SU-DHL-6 (cell line): ENCODE measurements around the gene DIAPH1.

Experiments
- H2AFZ ChIP-seq: fragments of 200-600 bp; sonication (generic); 2 replicates; pipeline ENCODE4 v1.6.1; 2014; ENCODE audit warnings: low read depth, mild to moderate bottlenecking, moderate library complexity, mixed read lengths, antibody characterized with exemption, low read length; ENCODE audit not compliant: severe bottlenecking
- H3F3A ChIP-seq: fragments of 200-600 bp; shearing (Covaris generic); 2 replicates; pipeline ENCODE4 v1.6.0; 2016; ENCODE audit warnings: antibody characterized with exemption, mild to moderate bottlenecking; ENCODE audit not compliant: insufficient read depth
- H3K27ac ChIP-seq: fragments of 200-600 bp; sonication (generic); 2 replicates; pipeline ENCODE4 v1.5.1; 2016; ENCODE audit warnings: low read depth, mild to moderate bottlenecking, low read length, moderate library complexity, mixed read lengths
- H3K27me3 ChIP-seq: fragments of 200-600 bp; sonication (generic), shearing (Covaris generic); 2 replicates; pipeline ENCODE4 v1.6.0; 2014; ENCODE audit warnings: mild to moderate bottlenecking, low read length
- H3K36me3 ChIP-seq: fragments of 200-600 bp; sonication (generic); 2 replicates; pipeline ENCODE4 v1.6.1; 2014; ENCODE audit warnings: mild to moderate bottlenecking, low read length, mixed read lengths
- H3K4me2 ChIP-seq: fragments of 300-600, 200-600 bp; shearing (Covaris generic), sonication (generic); 2 replicates; pipeline ENCODE4 v1.6.0; 2014; ENCODE audit warnings: low read length, low read depth, mild to moderate bottlenecking; ENCODE audit not compliant: poor library complexity, severe bottlenecking
- H3K4me3 ChIP-seq: fragments of 200-600 bp; sonication (generic); 2 replicates; pipeline ENCODE4 v1.5.1; 2014; ENCODE audit warnings: antibody characterized with exemption, low read length, mild to moderate bottlenecking, mixed read lengths; ENCODE audit not compliant: insufficient read depth, poor library complexity, severe bottlenecking
- H3K79me2 ChIP-seq: fragments of 200-600 bp; sonication (generic); 2 replicates; pipeline ENCODE4 v1.6.1; 2014; ENCODE audit warnings: mild to moderate bottlenecking, low read length, moderate library complexity; ENCODE audit not compliant: insufficient read depth
- H3K9ac ChIP-seq: fragments of 200-600 bp; sonication (generic); 2 replicates; pipeline ENCODE4 v1.7.0; 2014; ENCODE audit warnings: mild to moderate bottlenecking, low read length
- H3K9me2 ChIP-seq: fragments of 200-600 bp; sonication (generic); replicated peaks from 2 replicates; pipeline ENCODE4 v1.6.1; 2014; ENCODE audit warnings: low read length; ENCODE audit not compliant: insufficient read depth
- H3K9me3 ChIP-seq: fragments of 200-600 bp; sonication (generic); 2 replicates; pipeline ENCODE4 v1.6.1; 2014; ENCODE audit warnings: low read length, mixed read lengths; ENCODE audit not compliant: insufficient read depth
- H4K20me1 ChIP-seq: fragments of 200-600 bp; sonication (generic); 2 replicates; pipeline ENCODE4 v1.6.1; 2014; ENCODE audit warnings: low read depth, mild to moderate bottlenecking, antibody characterized with exemption, low read length, moderate library complexity, mixed read lengths
- CTCF ChIP-seq: fragments of 200-600 bp; sonication (generic); IDR thresholded peaks from one replicate; pipeline ENCODE4 v1.5.1; 2017; ENCODE audit warnings: antibody characterized with exemption, mild to moderate bottlenecking, low read length, moderate library complexity; ENCODE audit not compliant: insufficient read depth, poor library complexity, severe bottlenecking
- EZH2phosphoT487 ChIP-seq: fragments of 200-600 bp; sonication (generic), shearing (Covaris generic); conservative IDR thresholded peaks from 2 replicates; pipeline ENCODE4 v1.6.1; 2018; ENCODE audit warnings: mild to moderate bottlenecking, antibody characterized with exemption, low read length, moderate library complexity, mixed read lengths

Gene DIAPH1

GRCh38 chr5:141565826-141566570 lies 52.8 kb downstream of the DIAPH1 start:
- H4K20me1 ChIP-seq: no peaks in the 10 kb centered on the region
- no peak overlapping the region for H2AFZ ChIP-seq
- no peaks in the 10 kb centered on the region for H3K9me2 ChIP-seq
- no peak overlapping the region for H3K27ac ChIP-seq
- H3K27me3 ChIP-seq: no peaks in the 10 kb centered on the region
- peaks cover 38% of the 10 kb centered on the region for H3F3A ChIP-seq
- H3K36me3 ChIP-seq: peaks cover 23% of the 10 kb centered on the region; the same call in 1 of the 2 replicates
- no peak for TF ChIP-seq CTCF
- no peak for TF ChIP-seq EZH2phosphoT487
- H3K4me3 ChIP-seq: no peak overlapping the region
- H3K4me2 ChIP-seq: no peak overlapping the region
- H3K9me3 ChIP-seq: no peaks in the 10 kb centered on the region
- no peaks in the 10 kb centered on the region for H3K79me2 ChIP-seq
- no peak overlapping the region for H3K9ac ChIP-seq

GRCh38 chr5:141564216-141564692 lies 54.5 kb downstream of the DIAPH1 start:
- H3K4me3 ChIP-seq: no peak overlapping the region
- H3K36me3 ChIP-seq: peaks cover 17% of the 10 kb centered on the region; the same call in 1 of the 2 replicates
- peak; percentile 92 for TF ChIP-seq CTCF
- TF ChIP-seq EZH2phosphoT487: no peak
- H3F3A ChIP-seq: peaks cover 36% of the 10 kb centered on the region
- no peaks in the 10 kb centered on the region for H3K79me2 ChIP-seq
- no peaks in the 10 kb centered on the region for H3K9me3 ChIP-seq
- H3K27ac ChIP-seq: peak overlapping the region; percentile 48; the same call in 1 of the 2 replicates
- H4K20me1 ChIP-seq: no peaks in the 10 kb centered on the region
- H3K27me3 ChIP-seq: no peaks in the 10 kb centered on the region
- H3K4me2 ChIP-seq: peak overlapping the region; percentile 22
- H2AFZ ChIP-seq: no peak overlapping the region
- H3K9me2 ChIP-seq: no peaks in the 10 kb centered on the region
- H3K9ac ChIP-seq: peak overlapping the region; percentile 26; the same call in 1 of the 2 replicates

- Histone ChIP-seq H3K9ac (no peak overlapping the region), H3K27ac (no peak overlapping the region), H2AFZ (no peak overlapping the region), H3K79me2 (no peaks in the 10 kb centered on the region), H3K4me2 (no peak overlapping the region), H3K9me3 (no peaks in the 10 kb centered on the region), H3F3A (peaks cover 22% of the 10 kb centered on the region), H3K4me3 (no peak overlapping the region), H3K36me3 (peaks cover 8% of the 10 kb centered on the region; the same call in 1 of the 2 replicates), H3K9me2 (no peaks in the 10 kb centered on the region), H3K27me3 (no peaks in the 10 kb centered on the region), H4K20me1 (no peaks in the 10 kb centered on the region)
- no peak for TF ChIP-seq CTCF
- no peak for TF ChIP-seq EZH2phosphoT487
Observed at GRCh38 chr5:141560725-141561483, 57.9 kb downstream of the DIAPH1 start.
